Kidney glomerular epithelial cell (primary cell): ENCODE measurements around the gene GRIP1.
"Not testable (repeated sequence)": the region's sequence is repeated elsewhere in the genome, so short reads cannot be mapped to it uniquely, and the experiment has no call there.

Experiments used
- DNase-seq: peaks from one replicate; lab custom pipeline; 2025; lab: John Stamatoyannopoulos, UW

The GRIP1 gene

DNA sequence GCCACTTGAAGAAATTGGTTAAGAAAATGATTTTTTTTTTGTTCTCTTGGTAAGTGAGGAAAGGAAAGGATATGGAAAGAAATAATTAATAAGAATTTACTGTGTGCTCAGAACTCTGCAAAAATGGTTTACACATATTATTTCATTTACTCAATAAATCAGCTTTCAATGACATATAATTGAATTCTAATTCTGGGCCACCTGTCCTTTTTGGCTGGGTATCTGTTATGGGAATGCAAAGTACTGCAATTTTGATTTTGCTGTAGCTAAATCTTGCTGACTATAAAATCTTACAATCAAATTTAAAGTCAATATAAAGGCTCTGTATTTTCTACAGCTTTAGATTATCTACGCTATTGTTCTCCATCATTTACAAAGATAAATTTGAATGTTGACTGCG lies 147.1 kb downstream of the GRIP1 start:
- no peak for DNase-seq

DNA sequence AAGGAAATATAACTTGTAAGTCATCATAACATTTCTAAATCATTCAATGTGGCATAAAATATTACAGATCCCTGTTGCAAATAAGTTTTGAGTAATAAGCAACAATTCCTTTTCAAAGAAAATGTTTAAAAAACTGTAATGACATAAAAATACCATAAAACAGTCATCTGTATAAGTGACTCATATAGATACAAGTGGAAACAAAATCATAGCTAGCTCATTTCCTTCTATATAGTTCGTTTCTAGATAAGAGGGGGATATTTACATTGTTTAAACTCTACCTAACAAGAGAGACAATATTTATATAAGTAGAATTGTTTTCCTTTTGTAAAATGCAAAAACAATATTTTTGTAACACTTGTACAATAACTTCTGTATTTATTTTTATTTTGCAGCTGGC lies 148.9 kb downstream of the GRIP1 start:
- DNase-seq = no peak

DNA sequence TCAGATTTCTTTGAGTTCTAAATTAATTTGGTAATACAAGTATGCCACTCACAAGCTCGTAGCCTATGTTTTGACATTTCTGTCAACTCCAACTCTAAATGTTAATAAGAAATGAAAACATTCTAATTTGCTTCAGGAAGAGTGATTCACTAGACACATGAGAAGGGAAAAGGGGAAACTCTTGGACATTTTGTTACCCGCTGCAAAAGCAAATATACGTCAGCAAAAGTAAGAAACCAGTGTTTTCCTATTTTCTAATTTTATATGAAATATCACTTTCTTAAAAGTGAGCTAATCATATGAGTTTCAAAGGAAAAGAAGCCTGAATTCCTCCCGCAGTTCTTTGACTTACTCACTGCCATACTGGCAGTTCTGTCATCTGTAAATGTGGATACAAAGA lies 162.3 kb downstream of the GRIP1 start:
- no peak for DNase-seq

DNA sequence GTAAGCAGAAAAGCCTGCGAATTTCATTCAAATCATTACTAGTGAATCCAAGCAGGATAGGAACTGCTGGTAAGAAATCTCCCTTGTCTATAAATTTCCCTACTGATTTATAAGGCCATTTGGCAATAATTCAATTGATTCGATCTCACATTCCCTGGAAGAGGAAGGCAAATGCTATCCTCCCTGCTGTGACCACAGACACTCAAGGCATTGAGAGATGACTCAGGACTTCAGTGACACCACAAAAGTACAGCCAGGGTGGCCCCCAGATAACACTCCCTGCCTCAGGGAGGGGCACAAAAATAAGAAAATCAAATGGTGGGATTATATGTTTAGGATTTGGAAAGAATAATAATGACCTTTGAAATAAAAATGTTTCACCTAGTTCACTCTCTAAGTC lies 162.7 kb downstream of the GRIP1 start:
- DNase-seq = peak; percentile 12

DNA sequence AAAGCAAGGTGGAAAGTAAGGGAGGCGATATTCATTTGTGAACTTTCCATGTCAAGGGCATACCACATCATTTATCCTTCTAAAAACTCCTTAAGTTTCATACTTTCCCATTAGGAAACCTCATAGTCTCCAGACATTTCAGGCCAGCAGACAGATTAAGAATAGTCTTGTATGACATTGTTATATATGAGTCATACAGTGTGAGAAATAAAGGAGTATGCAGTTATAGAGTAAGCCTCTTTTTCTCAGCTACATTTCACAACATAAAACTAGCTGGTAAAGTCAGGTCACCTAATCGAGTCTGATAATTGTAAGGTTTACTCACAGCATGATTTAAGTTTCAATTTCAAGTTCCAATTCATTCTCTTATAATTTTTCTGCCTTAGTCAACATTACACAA lies 164.3 kb downstream of the GRIP1 start:
- peak; percentile 21 for DNase-seq

DNA sequence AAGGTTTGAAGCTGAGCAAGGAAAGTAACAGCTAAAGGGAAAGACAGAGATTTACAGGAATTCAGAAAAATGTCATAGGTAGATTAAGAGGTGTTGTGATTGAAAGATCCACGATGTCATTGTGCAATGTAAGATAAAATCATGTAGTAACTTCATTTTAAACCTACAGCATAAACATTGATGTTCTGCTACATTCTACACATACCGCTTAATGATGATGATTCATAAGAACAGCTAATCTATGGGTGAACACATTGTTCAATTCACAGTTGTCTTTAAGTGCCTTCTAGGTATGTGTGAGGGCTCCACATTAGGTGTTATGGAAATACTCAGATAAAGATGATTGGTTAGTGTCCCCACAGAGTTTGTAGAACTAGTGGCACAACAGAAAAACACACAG lies 170.9 kb downstream of the GRIP1 start:
- no peak for DNase-seq

DNA sequence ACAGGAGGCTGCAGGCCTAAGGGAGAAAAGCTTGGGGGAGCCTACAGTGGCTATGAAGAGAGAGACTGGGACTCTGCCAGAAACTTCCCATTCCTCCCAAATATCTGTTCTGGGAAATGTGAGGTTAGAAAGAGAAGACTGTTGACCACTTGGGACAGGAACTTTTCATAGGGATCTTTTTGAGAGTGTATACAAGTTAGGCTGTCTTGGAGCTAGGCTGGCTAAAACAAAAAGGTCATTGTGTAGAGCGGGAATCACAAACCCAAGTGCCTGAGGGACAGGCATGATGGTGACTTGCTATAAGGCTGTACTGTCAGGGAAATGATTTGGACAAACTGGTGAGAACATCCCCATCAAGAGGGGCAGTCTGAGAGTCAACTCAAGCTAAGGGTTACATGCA lies 175.1 kb downstream of the GRIP1 start:
- no peak for DNase-seq

DNA sequence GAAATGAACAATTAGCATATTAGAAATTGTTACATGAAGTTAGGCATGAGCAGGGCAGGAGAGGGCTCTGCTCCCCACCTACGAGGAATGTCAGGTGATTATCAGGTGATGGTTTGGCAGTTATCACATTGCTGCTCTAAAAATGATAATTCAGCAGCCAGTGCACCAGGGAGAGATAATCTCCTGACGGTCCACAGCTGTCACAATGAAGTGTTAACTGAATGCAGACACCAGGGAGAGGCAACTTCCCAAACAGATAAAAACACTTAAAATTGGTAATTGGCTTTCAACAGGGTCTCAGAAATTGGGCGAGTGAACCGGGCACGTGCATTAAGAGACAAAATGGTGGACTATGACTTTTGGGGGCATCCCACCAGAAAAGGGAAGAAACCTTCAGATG lies 176.0 kb downstream of the GRIP1 start:
- no peak for DNase-seq

DNA sequence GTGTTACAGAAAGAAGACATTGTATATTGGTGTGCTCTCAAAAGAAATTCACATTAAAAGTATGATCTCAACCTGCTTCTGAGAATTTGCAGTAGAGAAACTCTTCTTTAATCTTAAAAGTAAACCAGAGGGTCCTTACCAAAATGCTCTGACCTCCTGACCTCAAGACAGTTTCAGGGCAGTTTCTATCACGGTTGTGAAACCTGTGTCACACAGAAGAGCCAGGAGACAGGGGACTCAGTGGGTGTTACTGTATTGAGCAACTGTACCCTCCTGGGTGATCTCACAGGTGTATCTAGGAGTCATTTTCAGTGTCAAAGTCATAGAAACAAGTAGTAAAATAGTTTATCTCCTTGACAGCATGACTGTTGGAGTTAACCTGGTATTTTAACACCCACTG lies 178.0 kb downstream of the GRIP1 start:
- no peak for DNase-seq

DNA sequence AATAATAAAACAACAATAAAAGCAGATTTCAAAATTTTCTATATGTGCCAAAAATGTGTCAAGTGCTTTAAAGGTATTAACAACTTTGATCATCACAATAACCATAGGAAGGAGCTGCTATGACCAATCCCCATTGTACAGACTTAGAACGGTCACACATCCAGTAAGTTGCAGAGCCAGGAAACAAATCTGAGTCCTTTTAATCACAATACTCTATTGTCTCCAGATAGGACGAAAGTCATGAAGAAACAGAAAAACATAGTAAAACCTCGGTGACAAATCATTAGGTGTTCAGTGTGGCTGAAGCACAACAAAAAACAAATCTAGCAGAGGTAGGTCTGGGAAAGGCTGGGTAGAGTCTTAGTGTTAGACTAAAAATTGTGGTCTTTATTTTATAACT lies 178.8 kb downstream of the GRIP1 start:
- DNase-seq = no peak

DNA sequence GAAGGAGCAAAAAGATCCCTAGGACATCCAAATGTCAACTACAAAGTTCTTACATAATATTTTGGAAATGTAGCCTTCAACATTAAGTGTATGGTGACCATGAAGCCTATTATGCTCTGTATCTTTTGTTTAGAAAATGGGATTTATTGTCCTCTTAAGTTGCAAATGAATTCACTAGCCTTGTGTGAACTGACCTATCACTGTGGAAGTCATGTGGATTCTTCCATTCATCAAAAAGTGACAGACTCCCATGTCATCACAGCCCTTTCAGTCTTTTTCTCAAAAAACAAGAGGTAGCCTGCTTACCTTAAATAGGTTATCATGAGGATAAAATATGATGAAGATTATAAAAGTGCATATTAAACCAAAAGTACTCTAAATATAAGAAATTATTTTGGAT lies 179.9 kb downstream of the GRIP1 start:
- DNase-seq = no peak

DNA sequence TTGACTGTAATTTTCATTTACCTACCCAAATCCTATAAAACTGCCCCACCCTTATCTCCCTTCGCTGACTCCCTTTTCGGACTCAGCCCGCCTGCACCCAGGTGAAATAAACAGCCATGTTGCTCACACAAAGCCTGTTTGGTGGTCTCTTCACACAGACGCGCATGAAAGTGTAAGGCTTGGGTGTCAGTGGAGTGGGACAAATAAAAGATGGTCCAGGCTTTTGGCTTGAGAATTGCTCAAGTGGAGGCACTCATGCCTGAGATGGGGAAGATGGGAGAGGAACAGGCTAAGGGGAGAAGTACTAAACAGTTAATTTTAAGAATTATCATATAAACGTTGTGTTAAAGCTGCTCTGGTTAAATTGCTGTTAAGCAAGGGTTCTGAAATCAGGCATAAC lies 180.8 kb downstream of the GRIP1 start:
- DNase-seq = not testable (repeated sequence)

DNA sequence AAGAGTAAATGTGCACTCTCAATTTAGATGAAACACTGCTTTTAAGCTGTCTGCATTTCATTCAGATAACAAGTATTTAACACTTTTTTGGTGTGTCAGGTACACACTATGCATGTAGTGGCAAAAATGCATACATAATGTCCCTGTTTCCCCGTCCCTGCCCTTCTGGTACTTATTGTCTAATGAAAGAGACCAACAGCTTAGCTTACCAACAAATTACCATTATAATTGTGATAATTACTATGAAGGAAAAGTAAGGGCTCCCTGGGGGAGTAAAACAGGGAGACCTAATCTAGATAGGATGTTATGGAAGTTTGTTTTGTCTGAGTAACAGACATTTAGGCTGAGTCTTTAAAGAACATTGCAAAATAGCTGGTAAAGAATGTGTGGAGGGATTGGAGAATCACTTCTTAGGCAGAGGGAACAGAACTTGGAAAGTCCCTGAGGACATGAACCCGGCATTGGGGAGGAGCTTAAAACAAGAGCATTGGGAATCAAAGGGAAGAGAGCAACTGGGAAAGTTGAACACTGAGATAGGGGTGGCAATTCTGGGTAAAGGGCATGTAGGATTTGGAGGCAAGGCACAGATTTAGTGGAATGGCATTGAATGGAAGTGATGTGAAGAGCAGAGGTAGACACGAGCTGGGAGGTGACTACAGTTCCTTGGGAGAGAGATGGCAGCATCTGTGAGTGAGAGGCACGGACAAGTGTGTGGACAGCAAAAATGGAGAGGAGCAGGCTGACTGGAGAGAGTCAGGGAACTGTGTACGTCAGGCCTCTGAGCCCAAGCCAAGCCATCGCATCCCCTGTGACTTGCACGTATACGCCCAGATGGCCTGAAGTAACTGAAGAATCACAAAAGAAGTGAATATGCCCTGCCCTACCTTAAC lies 181.6 kb downstream of the GRIP1 start:
- no peak for DNase-seq

DNA sequence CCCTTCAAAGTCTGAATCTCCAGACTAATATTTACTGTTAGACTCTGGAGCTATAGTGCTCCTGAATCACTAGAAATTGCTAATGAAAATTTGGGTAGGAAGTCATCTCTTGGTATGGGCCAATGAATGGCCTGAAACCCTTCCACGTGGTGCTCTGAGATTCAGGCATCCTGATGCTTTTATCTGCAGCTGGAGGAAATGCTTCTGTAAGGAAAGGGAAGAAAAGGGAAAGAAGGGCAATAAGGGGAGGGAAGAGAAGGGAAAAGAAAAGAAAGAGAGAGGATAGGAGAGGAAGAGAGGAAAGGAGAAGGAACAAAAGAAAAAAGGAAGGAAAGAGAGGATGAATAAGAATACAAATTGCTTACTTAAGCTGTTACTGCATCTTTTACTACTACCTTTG lies 182.3 kb downstream of the GRIP1 start:
- DNase-seq = no peak

DNA sequence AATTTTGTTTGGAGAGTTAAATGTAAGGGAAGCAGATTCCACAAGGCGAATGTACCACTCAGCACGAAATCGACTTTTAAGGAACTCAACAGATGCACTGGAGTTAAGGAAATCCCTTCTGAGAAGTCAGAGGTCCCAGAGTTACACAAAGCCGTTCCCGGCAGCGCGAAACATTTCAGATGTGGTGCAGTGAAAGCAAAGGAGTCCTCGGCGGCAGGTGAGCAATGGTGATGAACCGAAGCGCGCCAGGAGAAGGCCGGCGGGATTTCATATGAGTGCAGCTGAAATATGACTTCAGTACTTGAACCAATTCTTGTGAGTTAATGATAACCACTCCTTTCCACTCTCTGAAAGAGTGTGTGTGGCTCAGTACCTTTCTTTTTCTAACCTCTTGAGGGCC lies 183.2 kb downstream of the GRIP1 start:
- no peak for DNase-seq

DNA sequence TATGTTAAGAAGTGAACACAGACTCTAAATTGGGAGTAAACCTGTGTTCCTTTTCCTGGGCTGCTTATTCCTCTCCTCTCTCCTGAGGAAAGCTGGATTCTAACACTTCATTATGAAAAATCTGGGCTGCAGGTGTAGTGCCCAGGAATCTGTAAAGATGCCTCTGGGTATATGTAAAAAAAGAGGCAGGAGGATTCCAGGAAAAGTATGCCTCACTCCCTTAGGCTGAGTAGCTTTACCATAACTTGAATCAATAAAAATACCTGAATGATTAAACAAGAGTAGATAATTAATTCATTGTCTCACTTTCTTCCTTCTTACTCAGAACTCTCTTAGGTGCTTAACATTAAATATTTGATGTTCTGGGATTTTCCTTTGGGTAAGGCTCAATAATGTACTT lies 185.1 kb downstream of the GRIP1 start:
- DNase-seq = no peak

DNA sequence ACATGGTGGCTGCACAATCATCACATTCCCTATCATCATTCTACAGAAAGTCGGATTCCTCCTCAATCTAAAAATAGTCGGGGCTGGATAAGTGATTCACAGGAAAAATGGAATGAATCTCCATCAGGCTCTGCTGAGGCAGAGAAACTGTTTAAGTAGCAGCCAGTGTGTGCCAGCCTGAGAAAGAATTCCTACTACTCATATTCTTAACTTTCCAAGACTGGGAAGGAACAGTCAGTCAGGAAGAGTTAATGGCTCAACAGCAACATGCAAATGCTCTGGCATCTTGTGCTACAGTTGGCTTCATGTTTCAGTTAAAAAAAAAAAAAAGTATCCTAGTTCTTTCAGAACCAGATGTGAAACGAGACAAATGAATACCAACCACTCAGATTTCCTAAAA lies 187.0 kb downstream of the GRIP1 start:
- no peak for DNase-seq

DNA sequence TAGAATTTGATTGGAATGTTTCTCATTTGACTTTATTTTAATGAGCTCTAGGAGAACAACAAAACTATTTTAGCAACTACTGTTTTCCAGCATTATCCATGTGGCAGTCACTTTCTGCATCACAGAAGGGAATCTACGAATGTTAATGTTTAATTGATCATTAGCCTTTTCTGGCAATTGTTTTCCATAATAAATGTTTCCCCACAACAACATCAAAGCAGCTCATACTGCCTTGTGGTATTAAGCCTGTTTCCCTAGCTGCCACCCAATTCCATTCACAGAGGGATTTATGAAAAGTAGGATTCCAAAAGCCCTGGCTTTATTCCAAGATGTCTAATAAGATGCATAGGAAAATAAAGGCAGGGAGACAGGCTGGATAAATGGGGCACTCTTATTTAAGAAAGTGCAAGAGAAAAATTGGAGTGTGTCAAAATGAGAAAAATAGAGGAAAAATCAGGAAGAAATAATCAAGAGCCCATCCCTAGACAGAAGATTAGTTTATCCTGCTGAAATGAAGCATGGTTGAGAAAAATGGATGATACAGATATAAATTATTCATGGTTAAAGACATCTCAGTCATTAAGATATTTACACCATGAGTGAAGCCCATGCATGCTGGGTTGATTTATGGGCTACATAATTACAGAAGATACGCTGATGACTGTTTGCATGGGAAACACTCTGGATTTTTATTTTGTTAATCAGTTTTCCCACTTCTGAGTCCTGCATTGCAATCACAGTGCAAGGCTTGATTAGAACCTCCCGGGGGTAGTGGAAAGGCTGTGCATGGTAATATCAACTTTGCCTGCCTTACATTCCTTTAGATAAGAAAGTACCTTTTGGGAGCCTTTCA lies 196.3 kb downstream of the GRIP1 start:
- no peak for DNase-seq

DNA sequence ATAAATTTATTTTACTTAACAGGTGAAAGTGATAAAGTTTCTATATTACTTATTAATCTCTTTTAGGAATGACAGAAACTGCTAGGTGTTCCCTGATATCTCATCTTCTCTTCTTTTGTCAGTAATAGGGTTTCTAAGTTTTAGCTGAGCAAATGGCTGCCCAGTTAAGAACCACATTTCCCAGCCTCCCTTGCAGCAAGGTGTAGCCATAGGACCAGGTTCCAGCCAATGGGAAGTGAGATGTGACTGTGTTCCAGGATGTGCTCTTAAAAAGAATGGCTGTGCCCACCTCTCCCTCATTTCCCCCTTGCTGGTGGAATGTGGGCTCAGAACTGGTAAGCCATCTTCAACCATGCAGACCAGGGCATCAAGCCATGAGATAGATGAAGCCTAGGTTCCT lies 210.9 kb downstream of the GRIP1 start:
- DNase-seq = no peak

DNA sequence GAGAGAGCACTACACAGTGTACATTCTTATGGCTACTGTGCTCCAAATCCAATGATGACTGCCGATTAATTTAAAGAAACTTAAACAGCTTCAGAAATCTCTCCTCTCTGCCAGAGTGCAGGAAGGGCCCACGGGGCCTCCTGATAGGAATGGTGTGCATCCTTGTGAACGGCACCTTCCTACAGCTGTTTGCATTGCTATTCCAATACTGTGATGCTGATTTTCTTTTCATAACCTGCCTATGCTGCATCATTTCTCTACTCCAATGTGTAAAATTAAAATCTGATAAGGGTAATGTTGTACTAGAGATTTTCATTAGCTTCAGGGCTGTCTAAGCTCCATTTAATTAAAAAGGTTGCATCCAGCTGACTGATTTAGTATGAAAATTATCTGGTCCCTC lies 217.5 kb downstream of the GRIP1 start:
- DNase-seq = no peak

DNA sequence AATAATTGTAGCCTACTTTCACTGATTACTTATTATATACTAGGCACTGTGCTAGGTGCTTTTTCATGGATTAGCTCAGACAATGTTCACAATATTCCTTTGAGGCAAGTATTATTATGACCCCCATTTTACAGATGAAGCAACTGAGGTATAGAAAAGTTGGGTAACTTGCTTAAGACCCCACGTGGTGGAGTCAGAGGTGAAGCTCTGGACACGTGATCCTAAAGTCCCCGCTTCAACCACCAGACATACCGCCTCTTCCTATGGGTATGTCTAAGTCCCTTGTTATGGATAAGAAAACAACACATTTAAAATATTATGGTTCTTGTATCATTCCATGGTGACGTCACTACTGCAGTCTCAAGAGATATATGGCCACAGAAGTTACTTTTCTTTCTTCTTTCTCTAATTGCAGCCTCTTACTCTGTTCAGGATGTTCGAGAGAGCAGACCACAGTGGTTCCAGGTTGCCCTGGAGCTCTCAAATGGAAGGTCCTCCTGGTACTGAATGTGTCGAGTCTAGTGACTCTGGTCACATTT lies 218.9 kb downstream of the GRIP1 start:
- no peak for DNase-seq

DNA sequence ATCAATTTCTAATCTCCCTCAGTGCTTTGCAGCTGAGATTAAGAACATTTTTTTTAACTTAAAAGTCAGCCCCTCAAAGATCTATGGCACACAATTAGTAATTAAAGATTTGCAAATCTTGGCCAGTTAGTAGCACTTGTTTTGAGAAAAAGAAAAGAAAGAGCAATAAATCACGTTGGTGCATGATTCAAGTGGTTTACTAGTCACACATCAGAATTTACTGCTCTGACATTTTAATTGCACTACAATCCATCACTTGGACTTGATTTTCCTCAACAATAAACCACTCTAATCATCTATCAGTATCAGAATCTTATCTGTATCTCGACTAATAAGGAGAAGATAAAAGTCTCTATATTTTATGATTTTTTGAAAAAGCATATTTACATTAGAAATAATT lies 222.3 kb downstream of the GRIP1 start:
- DNase-seq = no peak

DNA sequence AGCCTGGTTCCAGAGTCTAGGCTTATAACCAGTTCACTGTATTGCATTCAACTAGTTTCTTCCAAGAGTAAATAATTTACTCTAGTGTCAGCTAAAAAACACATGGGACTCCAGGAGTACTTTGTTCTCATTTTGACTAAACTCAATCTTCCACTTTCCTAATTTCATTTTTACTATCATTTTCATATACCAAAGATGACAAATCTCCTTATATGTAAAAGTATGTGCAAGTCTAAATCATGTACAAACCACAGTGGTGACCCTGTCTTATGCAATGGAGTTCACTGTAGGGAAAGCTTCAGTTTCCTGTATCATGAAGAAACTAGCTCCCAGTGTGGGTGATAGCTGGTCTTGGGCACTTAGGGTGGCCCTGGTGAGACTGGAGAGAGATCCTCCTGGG lies 225.0 kb downstream of the GRIP1 start:
- no peak for DNase-seq
